OCI-LY7 (cell line): ENCODE measurements around the gene C22orf31. TPM values are rescaled to one million over a fixed set of nuclear protein-coding genes. Genes with fewer than 3 reads are reported as not detected.

Experiments
- BruUV-seq: library from RNA; stranded (reverse); fragments of 400-500 nt; replicated peaks from 2 replicates; lab custom pipeline; 2021; lab: Mats Ljungman, UMichigan
- CTCF ChIA-PET: fragments of 300-600 bp; sonication (Branson Sonifier 250); formaldehyde crosslinking; loops from one replicate; lab custom pipeline; 2022; ENCODE audit warnings: antibody characterized with exemption; ENCODE audit not compliant: unreplicated experiment; lab: Charles Lee
- POLR2A ChIA-PET: fragments of 300-600 bp; sonication (Branson Sonifier 250); formaldehyde crosslinking; loops from one replicate; lab custom pipeline; 2022; ENCODE audit warnings: antibody characterized with exemption; lab: Charles Lee
- DNase-seq: peaks from one replicate; pipeline ENCODE4 v3.0.0-alpha.2; 2015; ENCODE audit warnings: low spot score
- H2AFZ ChIP-seq: fragments of 200-600 bp; sonication (generic), shearing (Covaris generic); 2 replicates; pipeline ENCODE4 v1.6.1; 2014; ENCODE audit warnings: mild to moderate bottlenecking, antibody characterized with exemption, low read length, moderate library complexity
- H3K27ac ChIP-seq: fragments of 200-600 bp; sonication (generic); 2 replicates; pipeline ENCODE4 v1.5.1; 2014; ENCODE audit warnings: mixed run types, low read depth, mild to moderate bottlenecking, moderate library complexity, low read length, inconsistent platforms; ENCODE audit not compliant: poor library complexity, severe bottlenecking
- H3K36me3 ChIP-seq: fragments of 200-600 bp; sonication (generic); 2 replicates; pipeline ENCODE4 v1.6.1; 2014; ENCODE audit warnings: mild to moderate bottlenecking, antibody characterized with exemption, low read length, moderate library complexity, mixed read lengths; ENCODE audit not compliant: insufficient read depth
- H3K4me1 ChIP-seq: fragments of 200-600 bp; sonication (generic); 2 replicates; pipeline ENCODE4 v1.5.1; 2014; ENCODE audit warnings: mild to moderate bottlenecking, low read length; ENCODE audit not compliant: insufficient read depth, poor library complexity, severe bottlenecking
- H3K4me2 ChIP-seq: fragments of 200-600 bp; sonication (generic); 2 replicates; pipeline ENCODE4 v1.6.1; 2014; ENCODE audit warnings: mild to moderate bottlenecking, low read length
- H3K4me3 ChIP-seq: fragments of 200-600 bp; sonication (generic); 2 replicates; pipeline ENCODE4 v1.5.1; 2014; ENCODE audit warnings: mild to moderate bottlenecking, low read depth, low read length; ENCODE audit not compliant: poor library complexity, severe bottlenecking
- H3K79me2 ChIP-seq: fragments of 200-600 bp; sonication (generic); 2 replicates; pipeline ENCODE4 v1.6.1; 2016; ENCODE audit warnings: low read depth, mild to moderate bottlenecking, low read length, moderate library complexity, mixed read lengths; ENCODE audit not compliant: insufficient read depth
- H3K9me2 ChIP-seq: fragments of 200-600 bp; sonication (generic); 2 replicates; pipeline ENCODE4 v1.6.1; 2016; ENCODE audit warnings: mild to moderate bottlenecking, low read length, mixed read lengths; ENCODE audit not compliant: insufficient read depth
- H3K9me3 ChIP-seq: fragments of 200-600 bp; sonication (generic); 2 replicates; pipeline ENCODE4 v1.6.1; 2014; ENCODE audit warnings: mild to moderate bottlenecking, mixed run types, low read length, mixed read lengths
- H4K20me1 ChIP-seq: fragments of 200-600 bp; sonication (generic); 2 replicates; pipeline ENCODE4 v1.6.1; 2014; ENCODE audit warnings: mild to moderate bottlenecking, antibody characterized with exemption, low read length, moderate library complexity, mixed read lengths; ENCODE audit not compliant: insufficient read depth
- EZH2phosphoT487 ChIP-seq: fragments of 200-600 bp; sonication (generic); IDR thresholded peaks from 2 replicates; pipeline ENCODE4 v1.6.1; 2018; ENCODE audit warnings: low read depth, borderline replicate concordance, mild to moderate bottlenecking, mixed run types, antibody characterized with exemption, low read length, moderate library complexity, mixed read lengths
- intact Hi-C: fragments of 100-400 bp; cut with micrococcal nuclease; formaldehyde crosslinking; loops from one replicate; pipeline ENCODE4 v1.10.0; 2022; ENCODE audit not compliant: unreplicated experiment
- total RNA-seq, 2 experiments: library from RNA; depleted of rRNA in 1 of 2; stranded (reverse); fragments of >200 nt in 1 of 2; shearing (Covaris generic) in 1 of 2; gene quantifications; 2 replicates each; pipeline ENCODE4 v1.2.3, GENCODE V29; 2014 to 2022
- TF ChIP-seq, protein P1 (sequence below): fragments of 200-600 bp; sonication (generic); conservative IDR thresholded peaks from 2 replicates; pipeline ENCODE4 v1.5.1; 2014; ENCODE audit warnings: mild to moderate bottlenecking, antibody characterized with exemption, low read length, moderate library complexity, mixed read lengths

The C22orf31 gene
- total RNA-seq, 2 experiments from 2014 or later: not detected

DNA sequence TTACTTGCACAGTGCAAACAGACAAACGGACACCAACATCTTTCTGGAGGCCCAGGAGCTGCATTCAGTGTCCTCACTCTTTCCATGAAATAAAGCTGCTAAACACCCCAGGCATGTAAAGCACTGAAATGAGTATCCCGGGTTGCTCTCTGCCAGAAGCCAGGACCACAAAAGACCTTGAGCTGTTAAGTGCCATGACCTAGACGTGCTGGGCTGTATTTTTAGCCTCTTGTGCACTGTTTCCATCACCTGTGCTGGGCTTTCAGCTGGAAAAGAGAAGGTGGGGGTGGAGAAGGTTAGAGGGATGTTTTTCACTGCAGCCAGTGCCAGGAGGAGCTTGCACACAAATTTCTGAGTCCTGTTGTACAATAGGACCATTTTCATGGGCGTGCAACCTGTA lies 7.8 kb upstream of the C22orf31 start:
- ChIA-PET CTCF (no interaction called here), POLR2A (interaction anchor here (0.7 kb wide), 2 partner anchors 10 to 40 kb away, joined by 3 to 5 read pairs; no protein-coding TSS in a partner anchor)
- Histone ChIP-seq H3K4me3 (no peak overlapping the region), H3K9me3 (no peaks in the 10 kb centered on the region), H2AFZ (no peak overlapping the region), H3K9me2 (no peaks in the 10 kb centered on the region), H3K36me3 (no peaks in the 10 kb centered on the region), H4K20me1 (no peaks in the 10 kb centered on the region), H3K4me2 (no peak overlapping the region), H3K4me1 (no peaks in the 10 kb centered on the region), H3K27ac (no peak overlapping the region), H3K79me2 (no peaks in the 10 kb centered on the region)
- intact Hi-C loops: no loop called here
- DNase-seq: no peak
- TF ChIP-seq EZH2phosphoT487: no peak
- TF ChIP-seq, protein P1, sequence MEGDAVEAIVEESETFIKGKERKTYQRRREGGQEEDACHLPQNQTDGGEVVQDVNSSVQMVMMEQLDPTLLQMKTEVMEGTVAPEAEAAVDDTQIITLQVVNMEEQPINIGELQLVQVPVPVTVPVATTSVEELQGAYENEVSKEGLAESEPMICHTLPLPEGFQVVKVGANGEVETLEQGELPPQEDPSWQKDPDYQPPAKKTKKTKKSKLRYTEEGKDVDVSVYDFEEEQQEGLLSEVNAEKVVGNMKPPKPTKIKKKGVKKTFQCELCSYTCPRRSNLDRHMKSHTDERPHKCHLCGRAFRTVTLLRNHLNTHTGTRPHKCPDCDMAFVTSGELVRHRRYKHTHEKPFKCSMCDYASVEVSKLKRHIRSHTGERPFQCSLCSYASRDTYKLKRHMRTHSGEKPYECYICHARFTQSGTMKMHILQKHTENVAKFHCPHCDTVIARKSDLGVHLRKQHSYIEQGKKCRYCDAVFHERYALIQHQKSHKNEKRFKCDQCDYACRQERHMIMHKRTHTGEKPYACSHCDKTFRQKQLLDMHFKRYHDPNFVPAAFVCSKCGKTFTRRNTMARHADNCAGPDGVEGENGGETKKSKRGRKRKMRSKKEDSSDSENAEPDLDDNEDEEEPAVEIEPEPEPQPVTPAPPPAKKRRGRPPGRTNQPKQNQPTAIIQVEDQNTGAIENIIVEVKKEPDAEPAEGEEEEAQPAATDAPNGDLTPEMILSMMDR: no peak
- no TSS peak for BruUV-seq

DNA sequence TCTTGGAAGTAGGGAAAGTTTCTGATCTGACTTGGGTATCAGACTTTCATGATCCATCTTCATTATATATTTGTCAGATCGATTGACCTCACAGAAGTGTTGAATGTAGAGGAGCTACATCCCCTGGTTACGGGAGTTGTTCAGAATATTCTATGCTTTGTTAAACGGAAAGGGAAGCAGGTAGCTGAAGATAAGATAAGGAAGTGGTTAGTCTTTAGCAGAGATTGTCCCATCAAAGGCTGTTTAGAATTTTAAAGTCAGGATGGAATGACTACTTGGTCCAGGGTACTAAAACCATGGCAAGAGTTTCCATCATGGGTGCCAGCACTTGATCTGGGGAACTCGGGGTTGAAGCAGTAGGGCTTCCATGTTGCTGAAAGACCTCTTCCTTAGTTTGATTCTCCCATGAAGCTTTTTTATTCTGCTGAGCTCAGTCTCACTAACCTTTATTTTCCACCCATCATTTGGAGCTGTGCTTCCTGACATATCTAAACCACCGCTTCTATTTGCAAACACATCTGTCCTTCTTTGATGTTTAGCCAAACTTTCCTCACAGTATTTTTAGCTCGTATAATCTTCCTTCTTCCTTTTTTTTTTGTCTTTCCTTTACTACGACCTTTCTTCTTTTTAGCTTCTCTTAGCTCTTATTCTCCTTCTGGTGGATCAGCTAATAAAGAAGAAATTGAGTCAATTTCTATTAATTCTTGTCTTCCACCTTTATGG lies 4.0 kb upstream of the C22orf31 start:
- H3K36me3 ChIP-seq: no peaks in the 10 kb centered on the region
- no peaks in the 10 kb centered on the region for H3K9me2 ChIP-seq
- CTCF ChIA-PET: interaction anchor here (0.5 to 0.8 kb wide), 2 partner anchors 22 to 159 kb away, joined by 3 to 4 read pairs; no protein-coding TSS in a partner anchor
- no peaks in the 10 kb centered on the region for H4K20me1 ChIP-seq
- H3K4me3 ChIP-seq: no peak overlapping the region
- no peak for TF ChIP-seq EZH2phosphoT487
- TF ChIP-seq, protein P1: no peak
- no peak overlapping the region for H2AFZ ChIP-seq
- H3K4me2 ChIP-seq: no peak overlapping the region
- POLR2A ChIA-PET: interaction anchor here (0.6 to 1.2 kb wide), 3 partner anchors 14 to 36 kb away, joined by 3 read pairs; no protein-coding TSS in a partner anchor
- BruUV-seq: no TSS peak
- no peak overlapping the region for H3K27ac ChIP-seq
- DNase-seq: no peak
- no peaks in the 10 kb centered on the region for H3K9me3 ChIP-seq
- H3K4me1 ChIP-seq: no peaks in the 10 kb centered on the region
- intact Hi-C loops: no loop called here
- H3K79me2 ChIP-seq: no peaks in the 10 kb centered on the region

DNA sequence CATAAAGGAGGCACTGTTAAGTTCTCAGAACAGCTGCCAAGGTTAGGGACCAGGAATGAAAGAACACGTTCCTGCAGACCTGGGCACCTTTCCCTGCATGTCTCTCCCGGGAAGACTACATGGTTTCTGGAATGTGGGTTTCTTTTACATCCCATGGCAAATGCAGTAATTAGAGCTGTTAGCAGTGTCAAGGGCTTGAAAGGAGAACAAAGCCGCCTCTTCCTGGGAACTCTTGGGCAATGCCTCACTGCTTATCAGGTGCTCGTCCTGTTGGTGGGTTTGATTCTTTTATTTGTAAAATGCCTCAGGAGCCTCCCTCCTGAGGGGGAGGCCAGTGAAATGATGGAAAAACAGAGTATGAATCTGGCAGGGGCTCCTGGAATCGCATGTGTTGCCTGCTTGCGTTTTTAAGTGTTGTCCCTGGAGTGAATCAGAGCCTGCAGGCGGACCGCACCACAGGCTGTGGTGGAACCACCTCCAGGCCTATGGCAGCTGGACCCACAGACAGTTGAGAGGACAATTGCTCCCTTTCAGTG lies 723 bp upstream of the C22orf31 start:
- ChIA-PET POLR2A (no interaction called here), CTCF (no interaction called here)
- H2AFZ ChIP-seq: no peak overlapping the region
- H3K4me1 ChIP-seq: no peaks in the 10 kb centered on the region
- H3K9me3 ChIP-seq: no peaks in the 10 kb centered on the region
- no peaks in the 10 kb centered on the region for H4K20me1 ChIP-seq
- no peak for TF ChIP-seq EZH2phosphoT487
- TF ChIP-seq, protein P1: no peak
- H3K9me2 ChIP-seq: no peaks in the 10 kb centered on the region
- H3K4me3 ChIP-seq: no peak overlapping the region
- no peak overlapping the region for H3K27ac ChIP-seq
- intact Hi-C loops: no loop called here
- H3K79me2 ChIP-seq: no peaks in the 10 kb centered on the region
- DNase-seq: no peak
- H3K4me2 ChIP-seq: no peak overlapping the region
- H3K36me3 ChIP-seq: no peaks in the 10 kb centered on the region
- no TSS peak for BruUV-seq
